HepG2 (cell line): ENCODE data around the gene PRR11. TPM values are rescaled to one million over a fixed set of nuclear protein-coding genes. Genes with fewer than 3 reads are reported as not detected.

ENCODE experiments used
- ARHGAP35 ChIP-seq: sonication (generic); formaldehyde crosslinking; IDR thresholded peaks from 2 replicates; pipeline ENCODE4 v1.9.0; 2022; ENCODE audit warnings: mild to moderate bottlenecking, inconsistent platforms, moderate library complexity, missing genetic modification reagents, borderline replicate concordance
- ATF4 ChIP-seq, 2 experiments: fragments of 450-650 bp in 1 of 2; sonication (generic) in 1 of 2; formaldehyde crosslinking; IDR thresholded peaks; 2 replicates each; pipeline versions ENCODE4 v1.5.0 to v1.8.0; 2020 to 2022; ENCODE audit warnings: mild to moderate bottlenecking in 1 of 2, missing genetic modification reagents in 1 of 2
- CCDC6 ChIP-seq: sonication (generic); formaldehyde crosslinking; IDR thresholded peaks from 2 replicates; pipeline ENCODE4 v1.8.1; 2022; ENCODE audit warnings: mild to moderate bottlenecking, missing genetic modification reagents, moderate library complexity
- GFI1 ChIP-seq: sonication (generic); formaldehyde crosslinking; IDR thresholded peaks from 2 replicates; pipeline ENCODE4 v1.5.0; 2020; ENCODE audit warnings: missing genetic modification reagents, mild to moderate bottlenecking, borderline replicate concordance
- GTF3A ChIP-seq: sonication (generic); formaldehyde crosslinking; conservative IDR thresholded peaks from 2 replicates; pipeline ENCODE4 v1.4.0; 2020; ENCODE audit warnings: mild to moderate bottlenecking, missing genetic modification reagents
- HDAC6 ChIP-seq: fragments of 200-600 bp; sonication (generic); IDR thresholded peaks from 2 replicates; pipeline ENCODE4 v1.7.0; 2017; ENCODE audit warnings: mild to moderate bottlenecking, antibody characterized with exemption, low read length, low read depth
- HOMEZ ChIP-seq: IDR thresholded peaks from 2 replicates; pipeline ENCODE4 v1.6.1; 2016; ENCODE audit warnings: low read depth
- HOXA9 ChIP-seq: sonication (generic); formaldehyde crosslinking; IDR thresholded peaks from 2 replicates; pipeline ENCODE4 v1.8.1; 2022; ENCODE audit warnings: missing genetic modification reagents, mild to moderate bottlenecking, moderate library complexity, borderline replicate concordance
- JARID2 ChIP-seq: sonication (generic); formaldehyde crosslinking; IDR thresholded peaks from 2 replicates; pipeline ENCODE4 v1.8.1; 2023; ENCODE audit warnings: missing genetic modification reagents, inconsistent platforms; ENCODE audit not compliant: insufficient replicate concordance
- MEIS2 ChIP-seq: sonication (generic); formaldehyde crosslinking; IDR thresholded peaks from 2 replicates; pipeline ENCODE4 v1.9.0; 2021; ENCODE audit warnings: mild to moderate bottlenecking, missing genetic modification reagents
- NR2C2 ChIP-seq: sonication (generic); formaldehyde crosslinking; IDR thresholded peaks from 2 replicates; pipeline ENCODE4 v1.4.0; 2020; ENCODE audit warnings: missing genetic modification reagents, mild to moderate bottlenecking, moderate library complexity, borderline replicate concordance
- SAFB2 ChIP-seq: sonication (generic); formaldehyde crosslinking; IDR thresholded peaks from 2 replicates; pipeline ENCODE4 v1.5.1; 2020; ENCODE audit warnings: missing genetic modification reagents, low read depth, mild to moderate bottlenecking, borderline replicate concordance
- SMARCE1 ChIP-seq: fragments of 450-650 bp; IDR thresholded peaks from 2 replicates; pipeline ENCODE4 v1.6.1; 2017; ENCODE audit warnings: borderline replicate concordance
- SOX6 ChIP-seq, 2 experiments: fragments of 450-650 bp in 1 of 2; sonication (generic) in 1 of 2; formaldehyde crosslinking in 1 of 2; IDR thresholded peaks; 2 replicates each; pipeline versions ENCODE4 v1.4.0 to v1.6.1; 2017 to 2020; ENCODE audit warnings: antibody characterized with exemption in 1 of 2, mild to moderate bottlenecking in 1 of 2, missing genetic modification reagents in 1 of 2
- TBL1XR1 ChIP-seq: fragments of 150-350 bp; IDR thresholded peaks from 2 replicates; pipeline ENCODE4 v1.6.1; 2014; ENCODE audit warnings: borderline replicate concordance, low read length; ENCODE audit not compliant: partially characterized antibody
- THYN1 ChIP-seq: sonication (generic); formaldehyde crosslinking; IDR thresholded peaks from 2 replicates; pipeline ENCODE4 v1.8.1; 2023; ENCODE audit warnings: low read depth, mild to moderate bottlenecking, moderate library complexity, missing genetic modification reagents, borderline replicate concordance
- ZFP62 ChIP-seq: sonication (generic); formaldehyde crosslinking; IDR thresholded peaks from 2 replicates; pipeline ENCODE4 v1.4.0; 2020; ENCODE audit warnings: missing genetic modification reagents
- ZNF101 ChIP-seq: sonication (generic); formaldehyde crosslinking; IDR thresholded peaks from 2 replicates; pipeline ENCODE4 v1.4.0; 2020; ENCODE audit warnings: mild to moderate bottlenecking, low read depth, missing genetic modification reagents, borderline replicate concordance
- ZNF33A ChIP-seq: sonication (generic); formaldehyde crosslinking; IDR thresholded peaks from 2 replicates; pipeline ENCODE4 v1.5.1; 2020; ENCODE audit warnings: missing genetic modification reagents, mild to moderate bottlenecking, moderate library complexity, borderline replicate concordance
- ZNF34 ChIP-seq: sonication (generic); formaldehyde crosslinking; IDR thresholded peaks from 2 replicates; pipeline ENCODE4 v1.4.0; 2020; ENCODE audit warnings: mild to moderate bottlenecking, missing genetic modification reagents, borderline replicate concordance
- ZNF431 ChIP-seq: sonication (generic); formaldehyde crosslinking; IDR thresholded peaks from 2 replicates; pipeline ENCODE4 v1.9.0; 2022; ENCODE audit warnings: missing genetic modification reagents, low read depth, mild to moderate bottlenecking, borderline replicate concordance
- ZNF446 ChIP-seq: sonication (generic); formaldehyde crosslinking; IDR thresholded peaks from 2 replicates; pipeline ENCODE4 v1.5.0; 2020; ENCODE audit warnings: mild to moderate bottlenecking, missing genetic modification reagents
- ZNF530 ChIP-seq: sonication (generic); formaldehyde crosslinking; IDR thresholded peaks from 2 replicates; pipeline ENCODE4 v1.5.0; 2020; ENCODE audit warnings: low read depth, mild to moderate bottlenecking, missing genetic modification reagents
- ZNF546 ChIP-seq: sonication (generic); formaldehyde crosslinking; conservative IDR thresholded peaks from 2 replicates; pipeline ENCODE4 v1.8.1; 2023; ENCODE audit warnings: mild to moderate bottlenecking, missing genetic modification reagents
- ZNF563 ChIP-seq: sonication (generic); formaldehyde crosslinking; IDR thresholded peaks from 2 replicates; pipeline ENCODE4 v1.8.0; 2022; ENCODE audit warnings: mild to moderate bottlenecking, moderate library complexity, missing genetic modification reagents
- ZNF644 ChIP-seq: IDR thresholded peaks from 2 replicates; pipeline ENCODE4 v1.6.1; 2016; ENCODE audit warnings: low read depth
- ZNF781 ChIP-seq: sonication (generic); formaldehyde crosslinking; IDR thresholded peaks from 2 replicates; pipeline ENCODE4 v1.5.1; 2020; ENCODE audit warnings: borderline replicate concordance, mild to moderate bottlenecking, missing genetic modification reagents; ENCODE audit errors: not compliant biosample characterization
- ZNF879 ChIP-seq: sonication (generic); formaldehyde crosslinking; IDR thresholded peaks from 2 replicates; pipeline ENCODE4 v1.8.1; 2023; ENCODE audit warnings: missing genetic modification reagents
- ZSCAN20 ChIP-seq: sonication (generic); formaldehyde crosslinking; IDR thresholded peaks from 2 replicates; pipeline ENCODE4 v1.4.0; 2020; ENCODE audit warnings: missing genetic modification reagents, mild to moderate bottlenecking, borderline replicate concordance
- polyA plus RNA-seq, 8 experiments: library from polyadenylated mRNA; depleted of rRNA in 3 of 8; stranded (reverse) in 7 of 8; unstranded in 1 of 8; fragments of >200 nt; fragmentation: Illumina TruSeq in 4 of 8; extraction: Trizol in 4 of 8; gene quantifications; 2 replicates each; pipeline versions ENCODE4 v1.2.1 to v1.2.3, GENCODE V29; 2011 to 2016; ENCODE audit warnings: low read depth in 4 of 8, missing spikeins in 1 of 8, mixed read lengths in 1 of 8; ENCODE audit not compliant: insufficient read depth in 1 of 8
- total RNA-seq, 5 experiments: library from RNA; depleted of rRNA; stranded (reverse); fragments of >200 nt; fragmentation: Illumina TruSeq; extraction: Trizol; gene quantifications; 2 replicates each; pipeline ENCODE4 v1.2.3, GENCODE V29; 2016; ENCODE audit warnings: low read depth in 1 of 5

Gene PRR11
- total and polyA plus RNA-seq, 2 of the 13 experiments (the other 11 are each of a cell fraction or from before 2014, with no cell fraction given) = 35.7 to 39.2 TPM

GRCh38 chr17:59107306-59107670 lies 48.3 kb upstream of the PRR11 start (continued):
- TF ChIP-seq HOXA9 (0 out of 2 replicates have a peak, but pooled peaks have one; percentile 8), ZNF33A (CRISPR knock-in tag) (no peak), ZNF431 (CRISPR knock-in tag) (0 out of 2 replicates have a peak, but pooled peaks have one; percentile 24), ZNF530 (CRISPR knock-in tag) (peak; percentile 68; the same call in 1 of the 2 replicates), ZSCAN20 (CRISPR knock-in tag) (no peak), ZNF879 (CRISPR knock-in tag) (no peak), GTF3A (CRISPR knock-in tag) (no peak), ATF4 (CRISPR knock-in tag; IDR thresholded peaks at IDR 0.05) (peak in 1 of 2 experiments; percentile 23; a peak in 2 of 4 replicates), ZNF446 (CRISPR knock-in tag) (0 out of 2 replicates have a peak, but pooled peaks have one; percentile 15), ZFP62 (no peak), SOX6 (IDR thresholded peaks at IDR 0.05) (no peak), SOX6 (CRISPR knock-in tag; IDR thresholded peaks at IDR 0.05) (no peak), ARHGAP35 (no peak), SAFB2 (CRISPR knock-in tag) (no peak), JARID2 (CRISPR knock-in tag) (no peak), HDAC6 (no peak), SMARCE1 (no peak), TBL1XR1 (no peak), ZNF563 (CRISPR knock-in tag) (no peak), GFI1 (0 out of 2 replicates have a peak, but pooled peaks have one; percentile 39), THYN1 (CRISPR knock-in tag) (no peak), ZNF781 (no peak), ZNF34 (CRISPR knock-in tag) (no peak), HOMEZ (CRISPR knock-in tag) (no peak), NR2C2 (no peak), ZNF546 (CRISPR knock-in tag) (no peak), MEIS2 (no peak), ZNF644 (CRISPR knock-in tag) (no peak), CCDC6 (CRISPR knock-in tag) (no peak), ZNF101 (CRISPR knock-in tag) (0 out of 2 replicates have a peak, but pooled peaks have one; percentile 79)
